Kidney (tissue), 14 donors: ENCODE measurements around the gene HDC. TPM values are rescaled to one million over a fixed set of nuclear protein-coding genes. Genes with fewer than 3 reads are reported as not detected.

ENCODE experiments used
- DNase-seq, 5 donors: peaks; one replicate each; pipeline ENCODE4 v3.0.0-alpha.2; 2013 to 2020
- FAIRE-seq: peaks from 2 replicates; lab custom pipeline; 2012; peaks lifted over from hg19 to GRCh38; lab: Jason Lieb, UNC
- H3K27ac ChIP-seq, 2 donors: one replicate each; pipeline ENCODE4 v1.7.0; 2013; ENCODE audit warnings: low read depth in 2 of 2, low read length in 2 of 2, inconsistent platforms in 1 of 2
- H3K27me3 ChIP-seq: one replicate; pipeline ENCODE4 v1.7.1; 2013; ENCODE audit warnings: low read length, inconsistent platforms; ENCODE audit not compliant: control insufficient read depth, insufficient read depth
- H3K36me3 ChIP-seq, 3 donors: one replicate each; pipeline versions ENCODE4 v1.7.0 to v1.7.1; 2013; ENCODE audit warnings: low read length in 3 of 3, control low read depth in 1 of 3, inconsistent platforms in 1 of 3; ENCODE audit not compliant: insufficient read depth in 3 of 3, control insufficient read depth in 2 of 3
- H3K4me1 ChIP-seq, 3 donors: one replicate each; pipeline versions ENCODE4 v1.7.0 to v1.7.1; 2013; ENCODE audit warnings: low read length in 3 of 3, inconsistent platforms in 1 of 3, low read depth in 1 of 3; ENCODE audit not compliant: control insufficient read depth in 2 of 3, insufficient read depth in 2 of 3
- H3K4me3 ChIP-seq, 3 donors: one replicate each; pipeline versions ENCODE4 v1.7.0 to v1.8.1; 2013; ENCODE audit warnings: low read length in 3 of 3, control low read depth in 1 of 3, inconsistent platforms in 1 of 3
- H3K9ac ChIP-seq, 3 donors: one replicate each; pipeline versions ENCODE4 v1.7.0 to v1.7.1; 2013; ENCODE audit warnings: low read length in 3 of 3, control low read depth in 1 of 3, inconsistent platforms in 1 of 3
- H3K9me3 ChIP-seq, 3 donors: one replicate each; pipeline versions ENCODE4 v1.7.0 to v1.7.1; 2013; ENCODE audit warnings: low read length in 3 of 3, control low read depth in 1 of 3, inconsistent platforms in 1 of 3; ENCODE audit not compliant: control insufficient read depth in 2 of 3, insufficient read depth in 1 of 3
- intact Hi-C: fragments of 100-400 bp; cut with DNase I; formaldehyde crosslinking; loops from one replicate; pipeline ENCODE4 v1.11.1; 2022
- polyA plus RNA-seq: library from polyadenylated mRNA; stranded (reverse); fragments of 350-450 nt; fragmentation: Illumina TruSeq; extraction: RNeasy Lipid Tissue Mini Kit (QIAGEN cat#74804); gene quantifications from one replicate; pipeline ENCODE4 v1.2.3, GENCODE V29; 2014; ENCODE audit warnings: low read depth, low replicate concordance; ENCODE audit not compliant: insufficient read depth
- total RNA-seq: library from RNA; stranded (reverse); fragmentation: NEBNext Ultra II Directional; extraction: Animal tissue kit (Norgen Biotek cat#: 25700); gene quantifications from one replicate; pipeline ENCODE4 v1.2.1, GENCODE V29; 2021
- TF ChIP-seq, protein P1 (sequence below): IDR thresholded peaks from 3 replicates; pipeline ENCODE4 v1.5.1; 2012; ENCODE audit warnings: mild to moderate bottlenecking, moderate library complexity, borderline replicate concordance; ENCODE audit not compliant: insufficient read depth; ENCODE audit errors: extremely low read depth
- donor health status: control.
- donor health status: control.
- donor health status: control.
- donor health status: control.
- donor health status: control.
- donor health status: DM: yes; HTN: yes; CAD: no.
- donor health status: Normal renal cell carcinoma (clear cell type).

Gene HDC
- total and polyA plus RNA-seq, 2 donors from 2014 or later, result 12.9 TPM; not detected in 1

DNA sequence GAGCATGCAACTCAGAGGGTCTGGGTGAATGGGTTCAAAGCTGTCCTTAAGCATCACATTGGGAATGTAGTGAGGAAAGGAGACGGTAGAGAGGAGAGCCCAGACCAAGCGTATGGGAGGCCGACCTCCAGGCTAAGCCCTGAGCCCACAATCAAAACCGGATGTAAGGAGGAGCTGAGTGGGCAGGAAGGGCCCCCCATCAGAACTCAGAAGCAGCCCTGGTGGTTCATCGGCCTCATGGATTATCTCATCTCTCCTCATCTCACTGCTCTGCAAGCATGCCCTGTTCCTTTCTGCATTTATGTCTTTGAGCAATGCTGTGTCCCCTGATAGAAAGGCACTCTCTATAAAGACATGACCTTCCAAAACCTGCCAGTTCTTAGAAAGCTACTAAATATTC, 6.2 kb downstream of the HDC start:
- Histone ChIP-seq H3K4me1 (no peaks in the 10 kb centered on the region), H3K27me3 (no peaks in the 10 kb centered on the region), H3K9me3 (no peaks in the 10 kb centered on the region), H3K4me3 (no peak overlapping the region), H3K36me3 (no peaks in the 10 kb centered on the region), H3K27ac (no peak overlapping the region), H3K9ac (no peak overlapping the region)
- DNase-seq, result no peak
- FAIRE-seq, result no peak
- intact Hi-C loops, result no loop called here
- TF ChIP-seq, protein P1, sequence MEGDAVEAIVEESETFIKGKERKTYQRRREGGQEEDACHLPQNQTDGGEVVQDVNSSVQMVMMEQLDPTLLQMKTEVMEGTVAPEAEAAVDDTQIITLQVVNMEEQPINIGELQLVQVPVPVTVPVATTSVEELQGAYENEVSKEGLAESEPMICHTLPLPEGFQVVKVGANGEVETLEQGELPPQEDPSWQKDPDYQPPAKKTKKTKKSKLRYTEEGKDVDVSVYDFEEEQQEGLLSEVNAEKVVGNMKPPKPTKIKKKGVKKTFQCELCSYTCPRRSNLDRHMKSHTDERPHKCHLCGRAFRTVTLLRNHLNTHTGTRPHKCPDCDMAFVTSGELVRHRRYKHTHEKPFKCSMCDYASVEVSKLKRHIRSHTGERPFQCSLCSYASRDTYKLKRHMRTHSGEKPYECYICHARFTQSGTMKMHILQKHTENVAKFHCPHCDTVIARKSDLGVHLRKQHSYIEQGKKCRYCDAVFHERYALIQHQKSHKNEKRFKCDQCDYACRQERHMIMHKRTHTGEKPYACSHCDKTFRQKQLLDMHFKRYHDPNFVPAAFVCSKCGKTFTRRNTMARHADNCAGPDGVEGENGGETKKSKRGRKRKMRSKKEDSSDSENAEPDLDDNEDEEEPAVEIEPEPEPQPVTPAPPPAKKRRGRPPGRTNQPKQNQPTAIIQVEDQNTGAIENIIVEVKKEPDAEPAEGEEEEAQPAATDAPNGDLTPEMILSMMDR, result no peak

DNA sequence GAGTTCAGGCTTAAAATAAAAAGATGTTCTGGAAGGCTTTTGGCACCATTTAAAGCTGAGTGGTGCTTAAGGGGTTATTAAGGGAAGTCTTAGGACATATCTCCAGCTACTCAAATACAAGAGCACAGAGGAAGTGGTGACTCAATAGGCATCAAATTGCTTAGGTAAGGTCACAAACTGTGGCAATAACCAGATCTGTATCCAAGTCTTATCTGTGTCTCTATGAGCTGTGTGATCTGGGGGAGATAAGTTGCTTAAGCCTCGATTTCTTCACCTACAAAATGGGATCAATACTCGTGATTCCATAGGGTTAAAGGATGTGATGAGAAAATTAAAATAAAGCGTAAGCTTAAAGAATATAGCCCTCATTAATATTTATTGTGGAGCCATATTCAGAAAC, 7.6 kb downstream of the HDC start:
- no peak for DNase-seq
- Histone ChIP-seq H3K4me3 (no peak overlapping the region), H3K9me3 (no peaks in the 10 kb centered on the region), H3K4me1 (no peaks in the 10 kb centered on the region), H3K27me3 (no peaks in the 10 kb centered on the region), H3K36me3 (no peaks in the 10 kb centered on the region), H3K9ac (no peak overlapping the region), H3K27ac (no peak overlapping the region)
- FAIRE-seq, result no peak
- TF ChIP-seq, protein P1, result no peak
- intact Hi-C loops, result no loop called here

DNA sequence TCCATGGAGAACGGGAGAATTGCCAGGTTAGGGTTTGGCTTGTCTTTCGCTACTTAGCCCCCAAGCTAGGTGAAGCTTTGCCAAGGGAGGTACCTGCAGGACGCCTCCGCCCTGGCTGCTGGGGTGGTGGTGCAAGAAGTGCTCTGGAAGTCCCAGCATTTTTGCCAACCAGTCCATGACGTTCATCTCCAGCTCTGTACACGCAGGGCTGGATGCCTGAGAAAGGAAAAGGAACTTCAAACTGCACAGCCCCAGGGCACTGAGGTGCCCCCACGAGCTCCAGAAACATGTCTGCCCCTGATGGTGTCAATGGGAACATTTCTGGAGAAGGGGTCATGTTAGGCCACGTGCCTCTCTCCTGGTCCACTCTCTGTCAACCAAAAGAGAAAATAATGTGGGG, 8.2 kb downstream of the HDC start:
- intact Hi-C loops, result no loop called here
- TF ChIP-seq, protein P1, result no peak
- no peak overlapping the region for H3K9ac ChIP-seq
- no peaks in the 10 kb centered on the region for H3K9me3 ChIP-seq
- no peaks in the 10 kb centered on the region for H3K27me3 ChIP-seq
- H3K36me3 ChIP-seq, result no peaks in the 10 kb centered on the region
- FAIRE-seq (no peak), DNase-seq (no peak)
- H3K4me1 ChIP-seq, result no peaks in the 10 kb centered on the region
- H3K27ac ChIP-seq, result no peak overlapping the region
- H3K4me3 ChIP-seq, result no peak overlapping the region

DNA sequence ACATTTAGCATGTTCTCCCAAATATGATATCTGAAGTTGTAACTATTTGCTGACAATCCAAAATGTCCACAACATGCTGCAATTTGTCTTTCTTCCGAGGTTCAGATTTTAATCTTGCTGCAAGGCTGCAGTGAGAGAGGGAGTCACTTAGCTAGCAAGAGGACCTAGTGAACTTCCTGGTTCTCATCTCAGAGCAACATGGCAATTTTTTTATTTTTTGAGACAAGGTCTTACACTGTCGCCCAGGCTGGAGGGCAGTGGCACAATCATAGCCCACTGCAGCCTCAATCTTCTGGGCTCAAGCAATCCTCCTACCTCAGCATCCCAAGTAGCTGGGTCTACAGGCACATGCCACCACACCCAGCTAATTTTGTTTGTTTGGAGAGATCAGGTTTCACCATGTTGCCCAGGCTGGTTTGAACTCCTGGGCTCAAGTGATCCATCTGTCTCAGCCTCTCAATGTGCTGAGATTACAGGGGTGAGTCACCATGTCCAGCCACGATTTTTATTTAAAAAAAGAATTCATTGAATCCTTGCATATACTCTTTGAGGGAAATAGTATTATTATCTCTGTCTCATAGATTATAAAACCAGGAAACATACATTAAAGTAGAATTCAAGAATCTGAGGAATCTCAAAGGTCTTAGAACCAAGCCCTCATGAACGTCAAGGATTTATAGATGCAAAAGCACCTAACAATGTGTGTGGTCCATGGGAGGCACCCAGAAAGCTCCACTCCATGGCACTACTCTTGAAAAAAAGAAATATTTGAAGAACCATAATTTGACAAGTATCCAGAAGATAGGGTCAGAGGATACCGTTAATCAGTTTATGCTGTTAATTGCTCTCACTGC, 9.1 kb downstream of the HDC start:
- H3K36me3 ChIP-seq, result no peaks in the 10 kb centered on the region
- DNase-seq, result no peak
- no peak overlapping the region for H3K9ac ChIP-seq
- no peaks in the 10 kb centered on the region for H3K9me3 ChIP-seq
- no peaks in the 10 kb centered on the region for H3K27me3 ChIP-seq
- no peaks in the 10 kb centered on the region for H3K4me1 ChIP-seq
- TF ChIP-seq, protein P1, result no peak
- no peak for FAIRE-seq
- H3K4me3 ChIP-seq, result no peak overlapping the region
- no peak overlapping the region for H3K27ac ChIP-seq
- intact Hi-C loops, result no loop called here
